Measurements from ENCODE around the gene DBH.

The DBH gene

GRCh38 chr9:133707065-133707762 is 71.1 kb downstream of the DBH start:
- Histone ChIP-seq H3K9me3 (replicated peaks; ENCODE audit: insufficient read depth, low read length) (no peaks in the 10 kb centered on the region), H3K27ac (ENCODE audit: low read length) (no peak overlapping the region), H3K4me1 (ENCODE audit: low read length) (no peaks in the 10 kb centered on the region), H3F3A (ENCODE audit: insufficient read depth, low read length) (no peaks in the 10 kb centered on the region), H3K4me3 (ENCODE audit: low read length) (no peak overlapping the region), H4K20me1 (ENCODE audit: insufficient read depth, low read length) (no peaks in the 10 kb centered on the region), H2AFZ (ENCODE audit: low read length) (no peak overlapping the region), H3K4me2 (ENCODE audit: low read depth, low read length) (no peak overlapping the region), H3K79me2 (ENCODE audit: low read length) (no peaks in the 10 kb centered on the region), H3K9ac (ENCODE audit: low read length) (no peak overlapping the region), H3K9me2 (replicated peaks; ENCODE audit: insufficient read depth, low read length) (no peaks in the 10 kb centered on the region), H3K36me3 (replicated peaks; ENCODE audit: insufficient read depth, low read length) (no peaks in the 10 kb centered on the region), H3K27me3 (replicated peaks; ENCODE audit: insufficient read depth, low read length) (peaks cover 90% of the 10 kb centered on the region)
- TF ChIP-seq EZH2phosphoT487 (IDR thresholded peaks at IDR 0.05; ENCODE audit: low read length) (no peak), EZH2 (optimal IDR thresholded peaks at IDR 0.05; ENCODE audit: low read depth, low read length) (no peak), CTCF (IDR thresholded peaks at IDR 0.05; ENCODE audit: low read length) (no peak)
- DNase-seq, result no peak

- H3K36me3 ChIP-seq (replicated peaks; ENCODE audit: insufficient read depth, low read length), result no peaks in the 10 kb centered on the region
- no peak for TF ChIP-seq CTCF (IDR thresholded peaks at IDR 0.05; ENCODE audit: low read length)
- TF ChIP-seq EZH2 (optimal IDR thresholded peaks at IDR 0.05; ENCODE audit: low read depth, low read length), result no peak
- TF ChIP-seq EZH2phosphoT487 (IDR thresholded peaks at IDR 0.05; ENCODE audit: low read length), result no peak
- no peak for DNase-seq
- peaks cover 89% of the 10 kb centered on the region for H3K27me3 ChIP-seq (replicated peaks; ENCODE audit: insufficient read depth, low read length)
- H2AFZ ChIP-seq (ENCODE audit: low read length), result no peak overlapping the region
- H3K27ac ChIP-seq (ENCODE audit: low read length), result no peak overlapping the region
- no peaks in the 10 kb centered on the region for H3K9me3 ChIP-seq (replicated peaks; ENCODE audit: insufficient read depth, low read length)
- no peaks in the 10 kb centered on the region for H3K4me1 ChIP-seq (ENCODE audit: low read length)
- no peaks in the 10 kb centered on the region for H4K20me1 ChIP-seq (ENCODE audit: insufficient read depth, low read length)
- no peaks in the 10 kb centered on the region for H3F3A ChIP-seq (ENCODE audit: insufficient read depth, low read length)
- H3K4me3 ChIP-seq (ENCODE audit: low read length), result no peak overlapping the region
- H3K4me2 ChIP-seq (ENCODE audit: low read depth, low read length), result no peak overlapping the region
- no peak overlapping the region for H3K9ac ChIP-seq (ENCODE audit: low read length)
- H3K9me2 ChIP-seq (replicated peaks; ENCODE audit: insufficient read depth, low read length), result no peaks in the 10 kb centered on the region
- H3K79me2 ChIP-seq (ENCODE audit: low read length), result no peaks in the 10 kb centered on the region
These were observed 71.6 kb downstream of the DBH start for GRCh38 chr9:133707763-133708245.

- H3K9me2 ChIP-seq (replicated peaks; ENCODE audit: insufficient read depth, low read length), result no peaks in the 10 kb centered on the region
- H3K27me3 ChIP-seq (replicated peaks; ENCODE audit: insufficient read depth, low read length), result peaks cover 89% of the 10 kb centered on the region
- no peak overlapping the region for H2AFZ ChIP-seq (ENCODE audit: low read length)
- no peak for DNase-seq
- no peaks in the 10 kb centered on the region for H3K4me1 ChIP-seq (ENCODE audit: low read length)
- TF ChIP-seq EZH2phosphoT487 (IDR thresholded peaks at IDR 0.05; ENCODE audit: low read length) (no peak), CTCF (IDR thresholded peaks at IDR 0.05; ENCODE audit: low read length) (no peak), EZH2 (optimal IDR thresholded peaks at IDR 0.05; ENCODE audit: low read depth, low read length) (no peak)
- H3K36me3 ChIP-seq (replicated peaks; ENCODE audit: insufficient read depth, low read length), result no peaks in the 10 kb centered on the region
- no peak overlapping the region for H3K4me3 ChIP-seq (ENCODE audit: low read length)
- H3K9me3 ChIP-seq (replicated peaks; ENCODE audit: insufficient read depth, low read length), result no peaks in the 10 kb centered on the region
- no peaks in the 10 kb centered on the region for H3F3A ChIP-seq (ENCODE audit: insufficient read depth, low read length)
- no peak overlapping the region for H3K9ac ChIP-seq (ENCODE audit: low read length)
- H4K20me1 ChIP-seq (ENCODE audit: insufficient read depth, low read length), result no peaks in the 10 kb centered on the region
- no peak overlapping the region for H3K27ac ChIP-seq (ENCODE audit: low read length)
- no peak overlapping the region for H3K4me2 ChIP-seq (ENCODE audit: low read depth, low read length)
- no peaks in the 10 kb centered on the region for H3K79me2 ChIP-seq (ENCODE audit: low read length)
These were observed 72.3 kb downstream of the DBH start for GRCh38 chr9:133708246-133709014.
